GM19372 (cell line): ENCODE results near the gene TMA7.

ENCODE experiments used
- ATAC-seq: cut with Tn5 transposase; IDR thresholded peaks from one replicate; pipeline ENCODE4 v1.9.1; 2021; ENCODE audit warnings: mild to moderate bottlenecking, low read depth, moderate library complexity; ENCODE audit not compliant: unreplicated experiment

Gene TMA7

DNA sequence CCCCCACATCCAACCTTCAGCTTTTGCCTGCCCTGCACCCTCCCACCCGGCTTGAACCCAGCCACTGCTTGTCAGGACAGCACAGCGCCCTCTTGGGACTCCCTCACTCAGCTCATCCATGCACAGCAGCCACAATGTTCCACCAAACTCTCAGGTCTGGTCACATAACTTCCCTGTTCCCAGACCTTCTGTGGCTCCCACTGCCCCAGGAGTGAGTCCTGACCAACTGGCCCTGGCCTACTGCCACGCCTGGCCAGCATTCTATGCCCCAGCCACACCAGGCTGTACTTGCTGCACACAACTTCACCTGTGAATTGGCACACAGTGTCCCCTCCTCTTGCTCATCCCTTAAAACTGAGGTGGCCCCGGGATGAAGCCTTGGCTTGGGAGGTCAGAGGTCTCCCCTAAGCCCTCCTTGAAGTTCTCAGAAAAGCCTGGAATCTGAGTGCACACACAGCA lies 31.2 kb upstream of the TMA7 start:
- no peak for ATAC-seq

DNA sequence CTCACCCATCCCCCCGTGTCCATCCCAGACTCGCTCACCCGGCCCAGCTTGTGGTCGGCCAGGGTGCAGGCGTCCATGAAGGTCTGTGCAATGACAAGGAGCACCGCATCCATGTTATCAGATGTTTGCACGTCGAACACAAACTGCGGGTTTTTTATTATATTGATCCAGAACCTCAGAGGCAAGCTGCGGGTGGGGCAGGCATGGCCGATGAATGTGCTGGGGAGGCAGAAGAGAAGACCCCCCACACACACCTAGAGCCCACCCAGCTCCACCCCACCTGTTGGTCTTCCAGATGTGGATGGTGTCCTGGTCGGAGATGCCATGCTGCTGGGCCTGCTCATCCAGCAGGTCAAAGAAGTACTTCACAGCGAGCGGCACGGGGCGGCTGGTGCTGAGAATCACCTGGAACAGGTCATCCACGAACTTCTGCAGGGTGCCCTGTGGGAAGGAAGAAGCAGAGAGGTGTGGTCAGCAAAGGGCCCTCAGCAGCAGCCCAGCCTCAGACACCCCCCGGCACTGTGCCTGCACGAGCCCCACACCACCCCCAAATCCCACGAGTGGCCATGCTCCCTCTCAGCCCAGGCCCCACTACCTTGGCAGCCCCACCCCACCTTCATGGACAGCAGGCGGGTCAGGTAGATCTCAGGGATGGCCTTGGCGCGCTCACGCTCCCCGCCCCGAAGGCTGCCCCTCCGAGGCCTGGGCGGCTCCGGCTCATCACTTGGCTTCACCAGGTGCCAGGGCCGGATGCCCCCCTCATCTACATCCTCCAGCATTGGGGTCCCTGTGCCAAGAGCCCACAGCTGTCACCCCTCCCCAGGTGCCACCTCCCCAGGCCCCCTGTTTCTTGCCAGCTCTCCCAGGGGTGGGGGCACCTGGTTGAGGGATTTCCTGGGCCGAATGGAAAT lies 30.5 kb upstream of the TMA7 start:
- ATAC-seq, result no peak

DNA sequence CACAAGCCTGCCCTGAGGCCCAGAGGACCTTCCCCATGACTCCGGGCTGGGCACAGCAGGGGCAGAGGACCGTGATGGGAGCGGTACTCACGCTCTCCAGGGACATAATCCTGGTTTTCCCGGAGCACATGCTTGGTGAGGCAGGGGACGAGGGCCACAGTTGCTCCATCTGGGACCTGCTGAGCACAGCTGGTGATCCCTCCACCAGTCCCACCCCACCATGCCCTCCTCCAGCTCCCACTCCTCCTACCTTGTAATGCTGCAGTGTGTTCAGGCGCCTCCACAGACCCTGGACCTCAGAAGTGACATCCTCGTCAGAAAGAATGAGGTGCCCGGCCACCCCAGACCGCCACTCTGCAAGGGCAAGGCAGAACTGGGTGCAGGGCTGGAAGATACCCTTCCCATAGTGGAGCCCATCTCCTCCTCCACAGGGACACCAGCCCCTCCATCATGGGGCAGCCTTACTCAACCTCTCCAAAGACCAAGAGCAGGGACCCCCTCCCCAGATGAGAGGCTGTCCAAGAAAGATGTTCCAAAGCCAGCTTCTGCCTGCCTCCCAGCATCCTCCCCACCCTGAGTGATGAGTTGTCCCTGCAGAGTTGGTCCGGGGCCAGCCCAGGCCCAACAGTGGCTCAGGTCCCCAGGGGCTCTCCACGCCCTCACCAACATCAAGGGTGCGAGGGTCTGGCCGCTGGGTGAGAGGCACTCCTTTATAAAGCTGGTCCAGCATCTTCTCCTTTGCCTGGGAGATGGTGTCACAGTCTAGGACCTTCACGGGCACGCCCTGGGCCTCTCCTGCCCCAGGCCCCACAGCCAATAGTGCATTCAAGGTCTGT lies 29.6 kb upstream of the TMA7 start:
- ATAC-seq, result no peak

DNA sequence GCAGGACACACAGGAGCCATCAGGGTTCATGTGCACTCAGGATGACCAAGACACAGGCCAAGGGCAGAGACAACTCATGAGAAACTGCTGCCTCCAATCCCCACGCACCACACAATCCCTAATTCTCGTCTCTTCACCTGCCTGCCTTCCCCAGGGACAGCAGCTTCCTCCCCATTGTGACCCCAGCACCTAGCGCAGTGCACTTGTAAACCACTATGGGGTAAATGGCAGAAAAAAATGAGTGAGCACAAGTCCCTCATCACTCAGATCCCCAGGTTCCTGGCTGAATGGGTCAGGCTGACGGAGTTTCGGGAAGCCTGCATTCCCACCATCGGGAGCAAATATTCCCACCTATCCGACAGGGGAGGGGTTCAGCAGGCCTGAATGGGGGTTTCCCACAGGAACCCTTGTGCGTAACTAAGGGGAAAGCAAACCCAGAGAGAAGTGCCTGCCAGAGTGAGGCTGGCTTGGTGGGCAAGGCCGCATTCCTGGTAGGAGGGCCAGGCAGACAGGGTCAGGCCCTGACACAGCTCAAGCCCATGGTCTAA lies 28.9 kb upstream of the TMA7 start:
- no peak for ATAC-seq

DNA sequence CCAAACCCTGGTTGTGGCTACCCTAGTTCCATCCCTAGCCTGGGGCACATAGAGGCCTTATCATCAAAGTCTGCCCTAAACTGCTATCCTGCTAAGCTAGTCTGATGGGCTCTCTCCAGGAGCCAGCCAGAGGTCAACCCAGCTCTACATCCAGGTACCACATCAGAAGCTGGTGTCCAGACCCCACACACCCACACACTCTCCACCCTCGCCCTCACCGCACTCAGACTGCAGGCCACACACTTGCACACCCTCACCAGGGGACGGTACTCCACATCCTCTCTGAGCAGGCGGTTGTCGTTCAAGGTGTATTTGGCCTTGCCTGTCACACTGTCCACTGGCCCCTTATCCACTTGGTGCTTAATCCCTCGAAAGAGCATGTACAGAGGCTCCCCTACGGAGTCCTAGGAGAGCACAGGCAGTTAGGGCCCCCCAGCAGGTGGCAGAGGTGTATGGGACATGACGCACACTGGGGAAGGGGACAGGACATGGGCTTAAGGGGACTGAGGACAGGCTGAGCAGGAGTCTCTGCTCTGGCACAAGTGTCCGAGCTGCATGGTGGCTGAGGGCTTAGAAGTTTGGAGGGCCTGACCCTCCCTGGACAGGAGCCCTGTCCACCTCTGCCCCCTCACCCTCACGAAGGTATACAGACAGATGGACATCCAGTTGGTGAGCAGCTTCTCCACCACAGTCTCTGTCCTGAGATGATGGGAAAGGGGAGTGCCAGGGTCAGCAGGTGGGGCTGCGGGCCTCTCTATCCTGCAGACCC lies 28.3 kb upstream of the TMA7 start:
- no peak for ATAC-seq

DNA sequence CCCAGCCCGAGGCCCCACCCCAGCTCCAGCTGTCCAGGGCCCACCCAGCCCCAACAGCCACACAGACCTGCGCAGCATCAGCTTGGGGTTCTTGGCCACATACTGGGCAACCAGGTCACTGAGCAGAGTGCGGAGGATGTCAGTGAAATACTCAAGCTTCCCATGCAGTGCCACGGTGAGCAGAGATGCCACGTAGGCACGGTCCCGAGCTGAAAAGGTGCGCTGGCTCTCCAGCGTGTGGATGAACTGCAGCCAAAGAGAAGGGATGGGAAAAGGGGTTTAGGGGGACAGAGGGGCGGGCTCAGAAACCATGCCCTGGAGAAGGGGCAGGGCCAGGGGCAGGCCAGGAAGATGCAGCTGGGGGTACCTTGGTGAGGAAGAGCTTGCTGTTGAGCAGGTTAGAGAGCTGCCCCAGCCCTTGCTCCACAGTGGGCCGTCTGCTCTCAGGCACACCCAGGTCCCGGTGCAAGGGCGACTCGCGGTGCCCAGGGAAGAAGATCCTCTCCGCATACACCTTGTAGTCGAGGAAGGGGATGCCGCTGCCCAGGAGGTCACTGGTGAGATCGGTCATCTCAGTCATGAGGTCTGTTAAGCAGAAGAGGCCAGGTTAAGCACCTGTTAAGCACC lies 27.6 kb upstream of the TMA7 start:
- no peak for ATAC-seq

DNA sequence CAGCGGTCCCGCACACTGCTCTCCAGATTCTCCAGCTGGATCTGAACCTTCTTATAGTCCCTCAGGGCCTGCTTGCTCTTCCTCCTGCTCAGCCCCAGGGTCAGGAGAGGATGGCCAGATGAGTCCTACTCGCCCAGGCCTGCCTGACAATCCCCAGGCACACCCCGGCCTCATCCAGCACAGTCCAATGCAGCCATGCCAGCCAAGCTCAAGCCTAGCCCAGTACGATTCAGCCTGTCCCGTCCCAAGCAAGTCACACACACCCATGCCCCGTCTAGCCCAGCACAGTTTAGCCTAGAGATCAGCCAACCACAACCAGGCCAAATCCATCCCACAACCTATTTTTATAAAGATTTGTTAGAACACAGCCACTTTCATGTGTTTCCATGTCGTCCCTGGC lies 27.0 kb upstream of the TMA7 start:
- no peak for ATAC-seq

DNA sequence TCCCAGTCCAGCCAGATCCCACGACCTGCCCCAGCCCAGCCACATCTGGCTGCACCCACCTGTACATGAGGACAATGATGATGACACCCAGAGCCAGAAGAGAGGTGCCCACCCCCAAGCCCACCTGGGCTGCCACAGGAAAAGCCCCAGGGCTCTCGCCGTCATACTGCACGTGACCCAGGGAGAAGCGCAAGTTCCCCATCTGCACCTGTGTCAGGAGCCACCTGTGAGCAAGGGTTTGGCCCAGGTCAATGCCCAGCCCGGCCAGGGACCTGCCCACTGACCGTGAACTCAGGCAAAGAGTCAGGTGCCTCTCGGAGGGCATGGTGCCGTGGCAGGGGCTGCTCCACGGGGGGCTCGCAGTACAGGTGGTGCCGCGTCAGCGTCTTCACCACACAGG lies 26.4 kb upstream of the TMA7 start:
- ATAC-seq, result no peak

DNA sequence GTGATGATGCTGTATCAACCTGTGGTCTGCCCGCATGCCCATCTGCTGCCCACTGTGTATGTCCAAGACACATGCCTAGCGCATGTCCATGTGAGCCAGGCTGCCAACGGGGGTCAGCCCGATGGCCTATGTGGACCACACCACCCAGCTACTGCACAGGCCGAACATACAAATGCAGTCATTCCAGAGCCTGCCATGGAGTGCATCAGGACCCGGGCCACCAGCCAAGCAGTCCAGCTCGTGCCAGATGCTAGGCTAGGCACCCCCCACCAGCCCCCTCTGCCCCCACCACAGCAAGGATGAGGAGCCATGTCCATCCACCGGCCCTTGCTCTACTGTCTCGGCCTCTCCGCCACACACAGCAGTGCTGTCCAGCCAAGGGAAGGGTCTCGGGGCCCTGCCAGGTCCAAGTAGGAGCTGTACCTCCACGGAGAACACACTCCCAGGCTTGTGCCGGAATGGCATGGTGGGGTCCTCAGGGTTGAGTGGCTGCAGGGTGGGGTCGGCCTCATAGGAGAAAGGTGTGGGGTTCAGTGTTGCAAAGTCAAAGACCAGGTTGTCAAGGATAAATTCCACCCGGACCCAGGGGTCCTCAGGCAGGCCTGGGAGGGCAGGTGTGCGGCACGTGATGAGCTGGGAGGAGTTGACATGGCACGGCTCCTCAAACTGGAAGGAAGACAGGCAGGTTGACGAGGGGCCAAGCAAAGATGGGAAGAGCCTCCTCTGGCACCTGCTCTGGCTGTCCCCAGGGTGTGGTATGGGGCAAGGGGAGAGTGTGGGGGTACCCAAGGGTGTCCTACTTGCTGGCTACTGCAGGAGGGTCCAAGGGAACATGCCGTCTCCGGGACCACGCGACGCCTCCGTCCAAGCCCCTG lies 25.4 kb upstream of the TMA7 start:
- ATAC-seq, result no peak

DNA sequence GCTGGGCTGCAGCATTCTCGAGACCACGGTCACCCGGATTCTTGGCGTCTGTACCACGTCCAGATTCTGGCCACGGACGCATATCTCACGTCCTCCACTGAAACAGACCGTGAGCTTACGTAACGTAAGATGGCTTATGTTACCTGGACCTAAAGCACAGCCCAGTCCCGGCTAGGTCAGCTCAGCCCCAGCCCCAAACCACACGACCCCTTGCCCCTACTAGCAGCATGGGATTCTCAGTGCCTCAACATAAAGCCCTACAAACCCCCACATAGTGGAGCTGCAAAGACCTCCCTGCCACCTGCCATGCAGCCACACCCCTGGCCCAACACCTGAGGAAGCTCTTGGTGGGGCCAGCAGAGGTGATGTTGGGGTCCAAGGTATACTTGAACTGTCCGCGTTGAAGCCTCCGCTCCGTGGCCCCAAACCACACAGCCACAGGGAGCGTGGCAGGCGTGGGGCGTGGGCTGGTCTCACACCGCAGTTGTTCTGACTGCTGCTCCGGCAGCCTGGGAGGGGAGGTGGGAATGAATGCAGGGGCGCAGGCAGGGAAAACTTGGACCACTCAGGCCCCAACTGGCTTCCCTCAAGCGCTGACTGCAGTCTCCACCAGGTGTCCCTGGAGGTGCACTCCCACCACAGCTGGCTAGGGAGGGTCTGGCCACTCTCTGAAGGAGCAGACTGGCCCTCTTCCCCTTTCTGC lies 24.7 kb upstream of the TMA7 start:
- ATAC-seq, result no peak

DNA sequence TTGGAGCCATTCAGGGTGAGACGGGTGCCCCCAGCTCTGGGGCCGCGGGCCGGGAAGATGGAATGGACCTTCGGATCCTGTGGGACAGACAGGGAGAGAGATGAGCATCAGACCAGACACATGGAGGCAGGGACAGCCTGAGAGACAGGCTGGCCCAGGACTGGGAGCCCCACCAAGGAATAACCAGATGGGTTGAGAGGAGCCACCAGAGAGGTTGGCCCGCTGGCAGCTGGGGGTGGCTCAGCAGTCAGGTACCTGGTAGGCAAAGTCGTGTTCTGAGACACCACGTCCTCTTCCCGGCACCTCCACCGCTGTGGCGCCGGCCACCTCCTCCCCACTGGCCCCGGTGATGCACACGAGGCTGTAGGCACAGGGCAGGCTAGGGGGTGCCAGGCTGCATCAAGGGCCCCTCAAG lies 24.0 kb upstream of the TMA7 start:
- ATAC-seq, result no peak

DNA sequence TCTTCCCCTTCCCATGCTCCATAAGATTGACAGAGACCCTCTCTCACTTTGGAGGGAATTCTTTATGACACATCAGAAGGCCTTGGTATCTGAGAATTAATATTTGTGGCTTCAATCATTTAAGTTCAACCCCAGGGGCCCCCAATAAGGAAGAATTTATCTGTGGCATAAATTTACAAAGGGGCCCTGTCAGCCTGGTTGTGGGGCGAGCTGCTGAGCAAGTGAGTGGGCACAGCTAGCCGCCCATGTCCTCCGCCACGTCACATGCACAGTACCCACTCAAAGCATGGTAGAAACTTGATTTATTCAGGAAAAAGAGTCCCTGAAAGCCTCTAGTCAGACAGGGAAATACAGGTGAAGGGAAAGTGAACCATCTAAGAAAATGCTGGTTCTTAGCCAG lies 23.5 kb upstream of the TMA7 start:
- ATAC-seq, result no peak

DNA sequence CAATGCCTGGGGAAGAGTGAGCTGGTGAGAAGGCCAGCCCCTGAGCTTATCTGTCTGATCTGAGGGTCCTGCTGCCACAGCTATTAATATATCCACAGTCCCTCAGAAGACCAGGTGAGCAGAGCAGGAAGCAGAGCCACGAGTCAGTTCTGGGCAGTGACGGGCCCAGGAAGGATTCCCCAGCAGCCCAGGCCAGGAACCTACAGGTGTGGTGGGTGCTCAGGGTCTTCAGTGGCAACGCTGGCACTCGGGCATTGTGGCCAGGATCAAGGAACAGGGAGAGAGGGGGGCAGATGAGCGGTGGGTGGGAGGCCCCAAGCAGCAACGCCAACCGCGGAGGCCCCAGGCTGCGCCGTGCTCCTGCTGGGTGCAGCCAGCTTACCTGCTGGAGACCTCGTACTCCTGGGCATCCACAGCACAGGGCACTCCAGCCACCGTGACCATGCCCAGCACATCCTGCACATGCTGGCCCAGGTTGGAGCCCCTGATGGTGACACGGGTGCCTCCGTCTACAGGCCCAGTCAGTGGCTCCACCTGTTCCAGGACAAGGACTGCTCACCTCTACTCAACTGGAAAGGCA lies 22.4 kb upstream of the TMA7 start:
- ATAC-seq, result no peak

DNA sequence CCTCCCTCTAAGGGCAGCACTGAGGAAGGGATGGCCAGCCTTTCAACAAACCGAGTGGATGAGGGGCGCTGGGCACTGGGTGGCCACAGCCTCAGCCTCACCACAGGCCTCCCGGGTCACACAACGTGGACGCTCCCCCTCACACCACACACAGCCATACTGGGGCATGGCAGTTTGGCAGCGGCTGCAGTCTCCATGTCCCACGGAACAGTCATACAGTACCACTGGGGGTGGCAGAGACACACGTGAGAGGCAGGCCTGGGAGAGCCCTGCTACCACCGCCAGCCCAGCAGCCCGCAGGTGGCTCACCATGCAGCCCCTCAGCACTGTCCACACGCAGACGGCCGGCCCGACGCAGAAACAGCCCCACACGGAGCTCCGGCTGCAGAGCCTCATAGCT lies 21.9 kb upstream of the TMA7 start:
- no peak for ATAC-seq

DNA sequence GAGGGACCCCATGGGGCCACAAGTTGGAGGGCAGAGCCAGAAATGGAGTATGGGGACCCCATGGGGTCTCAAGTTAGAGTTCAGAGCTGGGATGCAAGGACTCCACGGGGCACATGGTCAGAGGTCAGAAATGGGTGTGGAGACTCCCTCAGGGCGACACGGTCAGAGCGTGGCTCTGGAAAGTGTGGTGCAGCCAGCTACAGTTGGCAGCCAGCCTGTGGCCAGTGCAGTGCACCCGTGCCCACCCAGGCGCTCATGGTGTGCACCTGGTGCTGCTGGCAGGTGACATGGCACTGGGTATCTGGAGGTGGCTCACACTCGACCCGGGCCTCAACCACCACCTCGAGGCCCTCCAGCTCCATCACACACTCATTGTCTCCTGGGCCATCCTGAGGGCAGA lies 21.4 kb upstream of the TMA7 start:
- ATAC-seq, result no peak

DNA sequence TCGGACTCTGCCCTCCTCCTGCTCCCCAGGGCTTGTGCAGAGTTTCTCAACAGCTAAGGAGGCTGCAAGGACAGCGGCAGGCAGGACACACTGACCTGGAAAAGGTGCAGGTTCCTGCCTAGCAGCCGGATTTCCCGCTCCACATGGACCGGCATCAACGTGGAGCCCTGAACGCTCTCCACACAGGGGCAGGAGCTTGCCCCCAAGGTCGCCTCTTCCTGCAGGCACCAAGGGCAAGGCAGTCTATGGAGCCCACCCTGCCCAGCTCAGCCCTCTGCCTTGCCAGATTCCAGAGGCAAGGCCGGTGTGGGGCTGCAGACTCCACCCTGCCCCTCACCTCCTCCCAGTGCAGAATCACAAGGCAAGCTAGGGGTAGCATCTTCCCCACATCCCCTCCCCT lies 20.9 kb upstream of the TMA7 start:
- no peak for ATAC-seq

DNA sequence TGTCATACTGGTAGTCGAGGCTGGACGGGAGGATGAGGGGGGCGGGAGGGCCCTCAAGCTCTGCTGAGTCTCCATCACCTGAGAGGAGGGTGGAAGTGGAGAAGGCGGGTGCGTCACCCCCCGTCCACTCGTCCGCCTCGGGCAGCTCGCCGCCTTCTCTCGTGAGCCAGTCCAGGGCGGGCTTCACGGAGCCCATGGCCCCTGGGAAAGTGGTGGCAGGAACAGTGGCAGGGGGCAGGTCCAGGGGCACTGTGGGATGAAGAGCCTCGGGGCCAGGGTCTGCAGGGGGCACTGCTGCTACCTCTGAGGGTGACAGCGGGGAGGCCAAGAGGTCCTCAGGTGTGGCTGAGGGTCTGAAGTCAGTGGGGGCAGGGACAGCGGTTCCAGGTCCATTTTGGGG lies 20.5 kb upstream of the TMA7 start:
- no peak for ATAC-seq

DNA sequence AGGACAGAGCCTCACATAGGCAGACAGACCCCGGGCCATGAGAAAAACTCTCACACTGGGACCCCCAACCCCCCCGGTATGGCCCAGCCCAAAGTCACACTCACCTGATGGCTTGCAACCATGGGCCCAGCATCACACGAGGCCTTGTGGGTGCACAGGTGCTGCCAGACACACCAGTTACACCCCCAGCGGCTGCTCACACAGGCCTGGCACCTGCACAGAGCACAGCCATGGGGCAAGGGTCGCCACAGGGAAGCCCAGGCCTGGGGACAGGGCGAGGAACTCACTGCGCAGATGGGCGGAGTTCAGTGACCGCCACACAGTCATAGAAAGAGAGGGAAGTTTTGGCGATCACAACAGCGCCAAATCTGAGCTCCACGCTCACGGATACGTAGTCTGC lies 19.5 kb upstream of the TMA7 start:
- ATAC-seq, result no peak
